ENCODE data around the gene MAP2K4.

DNA sequence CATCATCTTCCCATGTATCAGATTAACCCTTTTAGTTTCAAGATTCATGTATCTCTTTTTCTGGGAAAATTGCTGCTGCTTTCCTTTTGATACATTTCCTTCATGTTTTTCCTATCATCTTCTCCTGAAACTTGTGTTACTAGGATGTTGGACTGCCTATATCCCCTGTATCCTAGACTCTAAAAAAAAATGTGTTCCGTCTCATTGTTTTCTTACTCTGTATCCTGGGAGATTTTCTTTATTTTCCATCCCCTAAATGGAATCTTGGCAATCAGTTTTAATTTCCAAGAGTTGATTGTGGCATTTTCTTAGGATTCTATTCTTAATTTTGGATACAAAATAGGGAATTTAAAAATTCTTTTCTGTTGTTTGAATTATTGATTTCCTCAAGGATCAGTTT is 36.8 kb downstream of the MAP2K4 start:
- TF ChIP-seq EZH2 (IDR thresholded peaks at IDR 0.05), result no peak
- TF ChIP-seq EZH2phosphoT487 (IDR thresholded peaks at IDR 0.05), result no peak
- no peak for TF ChIP-seq CTCF (IDR thresholded peaks at IDR 0.05)
